Activated T-helper 1 cell treated with anti-CD3 and anti-CD28 coated beads, Interleukin-12 subunit alpha, Interleukin-12 subunit beta, Interleukin-2, Interleukin-4 antibody, amounts not matched to agents 30 ng/mL and 10 ng/mL and 1 ng/mL, durations not matched to agents 14 hours and 24 hours and 36 hours (primary cell): ENCODE measurements around the gene DGKE. TPM values are rescaled to one million over a fixed set of nuclear protein-coding genes. Genes with fewer than 3 reads are reported as not detected.
A peak's percentile ranks its signal among the peaks of the same experiment; 100 is the strongest.

Source experiments
- DNase-seq: peaks from one replicate; pipeline ENCODE4 v3.0.0; 2021; ENCODE audit warnings: low spot score
- H3K27ac Mint-ChIP-seq: one replicate; pipeline ENCODE4 v1.8.0; 2021; ENCODE audit warnings: mild to moderate bottlenecking, mixed read lengths
- H3K27me3 Mint-ChIP-seq: one replicate; pipeline ENCODE4 v1.8.0; 2022; ENCODE audit warnings: mild to moderate bottlenecking, moderate library complexity, mixed read lengths; ENCODE audit not compliant: insufficient read depth
- H3K36me3 Mint-ChIP-seq: one replicate; pipeline ENCODE4 v1.8.0; 2021; ENCODE audit warnings: low read depth, mixed read lengths
- H3K4me1 Mint-ChIP-seq: one replicate; pipeline ENCODE4 v1.8.0; 2021; ENCODE audit warnings: low read depth, mixed read lengths
- H3K4me3 Mint-ChIP-seq: one replicate; pipeline ENCODE4 v1.8.0; 2021; ENCODE audit warnings: mild to moderate bottlenecking, moderate library complexity, mixed read lengths
- H3K9me3 Mint-ChIP-seq: one replicate; pipeline ENCODE4 v1.8.0; 2021; ENCODE audit warnings: mixed read lengths
- intact Hi-C: fragments of 100-400 bp; cut with micrococcal nuclease; formaldehyde crosslinking; loops from one replicate; pipeline ENCODE4 v1.15.1; 2024
- total RNA-seq: library from RNA; stranded (reverse); gene quantifications from 2 replicates; pipeline ENCODE4 v1.2.3, GENCODE V29; 2022

The DGKE gene
- 31.8 and 34.3 TPM in 2 replicates for total RNA-seq

GRCh38 chr17:56833809-56834379 lies at the start of gene DGKE, which contains the start of gene C17orf67:
Gene DGKE, plus strand, starts transcription at chr17:56834151. Its CDS starts 645 bp downstream, at chr17:56834796.
Gene C17orf67, minus strand, starts transcription at chr17:56833920. Its CDS starts 18,110 bp downstream, at chr17:56815810.
- intact Hi-C loops = loop anchor here (1.0 to 10.0 kb wide), 12 partner anchors 15 to 1412 kb away; partner anchors contain the start of genes AKAP1, COIL, MMD and MRPS23
- H3K27ac Mint-ChIP-seq = peak within 1 kb of the TSS; percentile 96
- H3K9me3 Mint-ChIP-seq = no peaks in the 10 kb centered on the region
- DNase-seq = peak; percentile 97
- peaks cover 65% of the 10 kb centered on the region for H3K4me1 Mint-ChIP-seq
- peak within 1 kb of the TSS; percentile 94 for H3K4me3 Mint-ChIP-seq
- H3K36me3 Mint-ChIP-seq = peaks cover 27% of the 10 kb centered on the region
- no peaks in the 10 kb centered on the region for H3K27me3 Mint-ChIP-seq

GRCh38 chr17:56785405-56785804 lies 48.5 kb upstream of the DGKE start:
- Mint-ChIP-seq H3K36me3 (peaks cover 2% of the 10 kb centered on the region), H3K9me3 (peaks cover 7% of the 10 kb centered on the region), H3K27me3 (peaks cover 2% of the 10 kb centered on the region), H3K4me3 (no peak overlapping the region), H3K4me1 (peaks cover 34% of the 10 kb centered on the region), H3K27ac (peak overlapping the region; percentile 20)
- no peak for DNase-seq
- intact Hi-C loops = loop anchor here (10.0 kb wide), 1 partner anchor 761 kb away; no protein-coding TSS in a partner anchor

GRCh38 chr17:56785997-56786680 lies 47.8 kb upstream of the DGKE start:
- intact Hi-C loops = loop anchor here (2.0 to 10.0 kb wide), 2 partner anchors 49 to 761 kb away; partner anchors contain the start of gene DGKE
- peaks cover 2% of the 10 kb centered on the region for H3K27me3 Mint-ChIP-seq
- H3K36me3 Mint-ChIP-seq = peaks cover 5% of the 10 kb centered on the region
- no peak overlapping the region for H3K4me3 Mint-ChIP-seq
- peak overlapping the region; percentile 82 for H3K27ac Mint-ChIP-seq
- H3K9me3 Mint-ChIP-seq = peaks cover 7% of the 10 kb centered on the region
- DNase-seq = no peak
- H3K4me1 Mint-ChIP-seq = peaks cover 30% of the 10 kb centered on the region

- Mint-ChIP-seq H3K27ac (peak overlapping the region; percentile 82), H3K4me3 (peak overlapping the region; percentile 40), H3K4me1 (peaks cover 30% of the 10 kb centered on the region), H3K27me3 (peaks cover 2% of the 10 kb centered on the region), H3K9me3 (peaks cover 9% of the 10 kb centered on the region), H3K36me3 (peaks cover 6% of the 10 kb centered on the region)
- intact Hi-C loops = loop anchor here (2.0 to 10.0 kb wide), 2 partner anchors 48 to 762 kb away; partner anchors contain the start of gene DGKE
- DNase-seq = peak; percentile 34
These were observed 46.9 kb upstream of the DGKE start for GRCh38 chr17:56786989-56787482.

- peaks cover 7% of the 10 kb centered on the region for H3K4me1 Mint-ChIP-seq
- peaks cover 11% of the 10 kb centered on the region for H3K36me3 Mint-ChIP-seq
- no peak overlapping the region for H3K4me3 Mint-ChIP-seq
- no peaks in the 10 kb centered on the region for H3K27me3 Mint-ChIP-seq
- H3K9me3 Mint-ChIP-seq = peaks cover 14% of the 10 kb centered on the region
- DNase-seq = no peak
- no peak overlapping the region for H3K27ac Mint-ChIP-seq
- intact Hi-C loops = no loop called here
These were observed 41.7 kb upstream of the DGKE start for GRCh38 chr17:56792267-56792666.

GRCh38 chr17:56793531-56793930 lies 40.4 kb upstream of the DGKE start:
- intact Hi-C loops = no loop called here
- DNase-seq = no peak
- H3K4me3 Mint-ChIP-seq = no peak overlapping the region
- H3K27me3 Mint-ChIP-seq = no peaks in the 10 kb centered on the region
- H3K36me3 Mint-ChIP-seq = peaks cover 11% of the 10 kb centered on the region
- H3K4me1 Mint-ChIP-seq = no peaks in the 10 kb centered on the region
- no peak overlapping the region for H3K27ac Mint-ChIP-seq
- H3K9me3 Mint-ChIP-seq = peaks cover 14% of the 10 kb centered on the region

- no peak overlapping the region for H3K27ac Mint-ChIP-seq
- DNase-seq = no peak
- peaks cover 11% of the 10 kb centered on the region for H3K36me3 Mint-ChIP-seq
- no peaks in the 10 kb centered on the region for H3K27me3 Mint-ChIP-seq
- H3K4me3 Mint-ChIP-seq = no peak overlapping the region
- H3K4me1 Mint-ChIP-seq = no peaks in the 10 kb centered on the region
- intact Hi-C loops = no loop called here
- H3K9me3 Mint-ChIP-seq = peaks cover 14% of the 10 kb centered on the region
These were observed 40.0 kb upstream of the DGKE start for GRCh38 chr17:56793957-56794356.

GRCh38 chr17:56795221-56795865 lies 38.6 kb upstream of the DGKE start:
- H3K9me3 Mint-ChIP-seq = peaks cover 7% of the 10 kb centered on the region
- peaks cover 9% of the 10 kb centered on the region for H3K36me3 Mint-ChIP-seq
- H3K27ac Mint-ChIP-seq = no peak overlapping the region
- H3K27me3 Mint-ChIP-seq = no peaks in the 10 kb centered on the region
- no peak overlapping the region for H3K4me3 Mint-ChIP-seq
- DNase-seq = no peak
- intact Hi-C loops = no loop called here
- H3K4me1 Mint-ChIP-seq = no peaks in the 10 kb centered on the region

GRCh38 chr17:56796536-56796935 lies 37.4 kb upstream of the DGKE start:
- peaks cover 7% of the 10 kb centered on the region for H3K9me3 Mint-ChIP-seq
- no peaks in the 10 kb centered on the region for H3K4me1 Mint-ChIP-seq
- peaks cover 6% of the 10 kb centered on the region for H3K36me3 Mint-ChIP-seq
- intact Hi-C loops = no loop called here
- no peak for DNase-seq
- no peaks in the 10 kb centered on the region for H3K27me3 Mint-ChIP-seq
- H3K27ac Mint-ChIP-seq = no peak overlapping the region
- no peak overlapping the region for H3K4me3 Mint-ChIP-seq

GRCh38 chr17:56798916-56799315 lies 35.0 kb upstream of the DGKE start:
- H3K4me3 Mint-ChIP-seq = no peak overlapping the region
- no peak overlapping the region for H3K27ac Mint-ChIP-seq
- DNase-seq = no peak
- H3K9me3 Mint-ChIP-seq = no peaks in the 10 kb centered on the region
- no peaks in the 10 kb centered on the region for H3K27me3 Mint-ChIP-seq
- H3K36me3 Mint-ChIP-seq = no peaks in the 10 kb centered on the region
- no peaks in the 10 kb centered on the region for H3K4me1 Mint-ChIP-seq
- intact Hi-C loops = no loop called here

GRCh38 chr17:56801459-56802178 lies 32.3 kb upstream of the DGKE start:
- intact Hi-C loops = no loop called here
- Mint-ChIP-seq H3K27me3 (no peaks in the 10 kb centered on the region), H3K4me1 (no peaks in the 10 kb centered on the region), H3K36me3 (no peaks in the 10 kb centered on the region), H3K27ac (no peak overlapping the region), H3K9me3 (no peaks in the 10 kb centered on the region), H3K4me3 (no peak overlapping the region)
- no peak for DNase-seq

GRCh38 chr17:56803071-56803470 lies 30.9 kb upstream of the DGKE start:
- Mint-ChIP-seq H3K27ac (no peak overlapping the region), H3K4me1 (no peaks in the 10 kb centered on the region), H3K27me3 (no peaks in the 10 kb centered on the region), H3K36me3 (no peaks in the 10 kb centered on the region), H3K9me3 (no peaks in the 10 kb centered on the region), H3K4me3 (no peak overlapping the region)
- intact Hi-C loops = no loop called here
- DNase-seq = no peak
